H1 (cell line): ENCODE measurements around the gene PDZD2. TPM values are rescaled to one million over a fixed set of nuclear protein-coding genes. Genes with fewer than 3 reads are reported as not detected.
A peak's percentile ranks its signal among the peaks of the same experiment; 100 is the strongest.

Experiments used
- CTCF ChIA-PET: fragments of 300-600 bp; sonication (Branson Sonifier 250); formaldehyde crosslinking; loops from one replicate; lab custom pipeline; 2021; ENCODE audit not compliant: partially characterized antibody; lab: Charles Lee
- POLR2A ChIA-PET: fragments of 300-600 bp; sonication (Branson Sonifier 250); formaldehyde crosslinking; loops from one replicate; lab custom pipeline; 2021; ENCODE audit warnings: inconsistent platforms; ENCODE audit not compliant: partially characterized antibody; lab: Charles Lee
- DNase-seq, 2 experiments: peaks; one replicate each; pipeline versions ENCODE4 v3.0.0 to v3.0.0-alpha.2; 2010 to 2022; ENCODE audit warnings: low spot score in 2 of 2, low read depth in 1 of 2, mixed read lengths in 1 of 2
- FAIRE-seq: peaks from 2 replicates; lab custom pipeline; 2011; peaks lifted over from hg19 to GRCh38; lab: Jason Lieb, UNC
- H2AFZ ChIP-seq: 2 replicates; pipeline ENCODE4 v1.8.1; 2012; ENCODE audit warnings: low read length, inconsistent platforms
- H2AK5ac ChIP-seq: 2 replicates; pipeline ENCODE4 v1.6.1; 2013; ENCODE audit warnings: low read depth, low read length
- H2BK120ac ChIP-seq: replicated peaks from 2 replicates; pipeline ENCODE3; 2013; ENCODE audit warnings: low read depth, low read length, inconsistent platforms
- H2BK12ac ChIP-seq: 2 replicates; pipeline ENCODE4 v1.6.1; 2013; ENCODE audit warnings: low read depth, low read length
- H2BK15ac ChIP-seq: 2 replicates; pipeline ENCODE4 v1.6.1; 2013; ENCODE audit warnings: low read length
- H2BK20ac ChIP-seq: 2 replicates; pipeline ENCODE4 v1.6.1; 2013; ENCODE audit warnings: low read length
- H2BK5ac ChIP-seq: 2 replicates; pipeline ENCODE4 v1.6.1; 2013; ENCODE audit warnings: low read depth, low read length
- H3K14ac ChIP-seq: 2 replicates; pipeline ENCODE4 v1.6.1; 2013; ENCODE audit warnings: inconsistent platforms; ENCODE audit not compliant: insufficient read length
- H3K18ac ChIP-seq: 2 replicates; pipeline ENCODE4 v1.6.1; 2013; ENCODE audit warnings: low read length; ENCODE audit errors: extremely low read depth
- H3K23ac ChIP-seq: 2 replicates; pipeline ENCODE4 v1.6.1; 2013; ENCODE audit warnings: inconsistent platforms; ENCODE audit not compliant: insufficient read length
- H3K23me2 ChIP-seq: 2 replicates; pipeline ENCODE4 v1.6.1; 2013; ENCODE audit warnings: low read depth, low read length
- H3K27ac ChIP-seq: 2 replicates; pipeline ENCODE4 v1.6.1; 2011; ENCODE audit warnings: low read depth, low read length, inconsistent platforms
- H3K27me3 ChIP-seq, 4 experiments: replicated peaks in 1 of 4; 1 replicate in 1 of 4; 2 replicates in 3 of 4; pipeline versions ENCODE4 v1.6.1 to v1.8.1; 2011 to 2013; ENCODE audit warnings: low read length in 3 of 4, mild to moderate bottlenecking in 3 of 4, inconsistent platforms in 2 of 4, mixed read lengths in 2 of 4, moderate library complexity in 1 of 4; ENCODE audit not compliant: control insufficient read depth in 3 of 4, insufficient read depth in 3 of 4; ENCODE audit errors: extremely low read depth in 1 of 4
- H3K36me3 ChIP-seq, 4 experiments: 2 replicates each; pipeline versions ENCODE4 v1.6.1 to v1.8.1; 2011 to 2013; ENCODE audit warnings: mild to moderate bottlenecking in 4 of 4, low read length in 3 of 4, moderate library complexity in 2 of 4, control low read depth in 1 of 4, inconsistent platforms in 1 of 4; ENCODE audit not compliant: insufficient read depth in 4 of 4, control insufficient read depth in 2 of 4
- H3K4ac ChIP-seq: replicated peaks from 2 replicates; pipeline ENCODE3; 2013; ENCODE audit warnings: low read length, low read depth, mixed read lengths, inconsistent platforms; ENCODE audit not compliant: insufficient read length
- H3K4me1 ChIP-seq, 4 experiments: replicated peaks in 1 of 4; 1 replicate in 1 of 4; 2 replicates in 3 of 4; pipeline versions ENCODE4 v1.6.1 to v1.8.1; 2011 to 2013; ENCODE audit warnings: low read length in 3 of 4, inconsistent platforms in 2 of 4, mixed read lengths in 1 of 4; ENCODE audit not compliant: insufficient read depth in 4 of 4, control insufficient read depth in 3 of 4
- H3K4me2 ChIP-seq, 2 experiments: 2 replicates each; pipeline versions ENCODE4 v1.6.1 to v1.8.1; 2011 to 2013; ENCODE audit warnings: low read depth in 2 of 2, low read length in 2 of 2, control low read depth in 1 of 2, inconsistent platforms in 1 of 2, mild to moderate bottlenecking in 1 of 2; ENCODE audit not compliant: insufficient read depth in 1 of 2
- H3K4me3 ChIP-seq, 4 experiments: fragments of 200-600, 300-600 bp in 1 of 4; sonication (generic), shearing (Covaris generic), sonication (Bioruptor Twin) in 1 of 4; 2 replicates each; pipeline versions ENCODE4 v1.5.1 to v1.8.1; 2011 to 2016; ENCODE audit warnings: low read length in 4 of 4, low read depth in 3 of 4, control low read depth in 2 of 4, inconsistent platforms in 2 of 4, mild to moderate bottlenecking in 2 of 4, mixed read lengths in 1 of 4, moderate library complexity in 1 of 4; ENCODE audit not compliant: insufficient read depth in 2 of 4; ENCODE audit errors: extremely low read depth in 1 of 4
- H3K56ac ChIP-seq: replicated peaks from 2 replicates; pipeline ENCODE3; 2013; ENCODE audit warnings: low read depth, mild to moderate bottlenecking, mixed read lengths, low read length, inconsistent platforms; ENCODE audit not compliant: insufficient read length
- H3K79me1 ChIP-seq: 2 replicates; pipeline ENCODE4 v1.6.1; 2013; ENCODE audit warnings: low read depth, low read length, control low read depth
- H3K79me2 ChIP-seq, 2 experiments: 2 replicates each; pipeline versions ENCODE4 v1.6.1 to v1.8.1; 2012 to 2013; ENCODE audit warnings: low read length in 2 of 2, mild to moderate bottlenecking in 2 of 2, inconsistent platforms in 1 of 2; ENCODE audit not compliant: insufficient read depth in 2 of 2, control insufficient read depth in 1 of 2
- H3K9ac ChIP-seq, 4 experiments: replicated peaks in 1 of 4; 1 replicate in 1 of 4; 2 replicates in 3 of 4; pipeline versions ENCODE4 v1.6.1 to v1.8.1; 2011 to 2013; ENCODE audit warnings: low read depth in 3 of 4, low read length in 3 of 4, control low read depth in 2 of 4, mild to moderate bottlenecking in 2 of 4, moderate library complexity in 2 of 4, inconsistent platforms in 1 of 4; ENCODE audit errors: extremely low read depth in 1 of 4
- H3K9me3 ChIP-seq, 2 experiments: 2 replicates each; pipeline versions ENCODE4 v1.6.1 to v1.8.1; 2012 to 2013; ENCODE audit warnings: mild to moderate bottlenecking in 2 of 2, moderate library complexity in 2 of 2, control low read depth in 1 of 2, inconsistent platforms in 1 of 2, low read depth in 1 of 2, low read length in 1 of 2, mixed read lengths in 1 of 2; ENCODE audit not compliant: insufficient read depth in 2 of 2
- H4K20me1 ChIP-seq, 2 experiments: replicated peaks in 1 of 2; 2 replicates each; pipeline versions ENCODE3 to v1.8.1; 2011 to 2013; ENCODE audit warnings: inconsistent platforms in 2 of 2, low read length in 2 of 2, mild to moderate bottlenecking in 1 of 2; ENCODE audit not compliant: insufficient read depth in 2 of 2, control insufficient read depth in 1 of 2
- H4K5ac ChIP-seq: 2 replicates; pipeline ENCODE4 v1.6.1; 2013; ENCODE audit warnings: low read length, low read depth, mixed read lengths, inconsistent platforms; ENCODE audit not compliant: insufficient read length
- H4K8ac ChIP-seq: 2 replicates; pipeline ENCODE4 v1.8.0; 2013; ENCODE audit warnings: mild to moderate bottlenecking, moderate library complexity, low read length, inconsistent platforms; ENCODE audit not compliant: insufficient read depth; ENCODE audit errors: extremely low read depth
- H4K91ac ChIP-seq: replicated peaks from 2 replicates; pipeline ENCODE3; 2013; ENCODE audit warnings: low read length, mixed read lengths, inconsistent platforms; ENCODE audit not compliant: insufficient read length
- KDM5A ChIP-seq: fragments of 200-600 bp; IDR thresholded peaks from 2 replicates; pipeline ENCODE4 v1.7.1; 2012; ENCODE audit warnings: mild to moderate bottlenecking, low read length, inconsistent platforms, mixed read lengths
- TCF12 ChIP-seq: IDR thresholded peaks from 2 replicates; pipeline ENCODE4 v1.6.1; 2011; ENCODE audit warnings: low read depth, mild to moderate bottlenecking, low read length
- WGBS, 2 experiments: shearing (Covaris generic) in 1 of 2; methylation state at CpG; one replicate each; pipeline versions ENCODE4 v1.1.6 to v1.1.7; 2013 to 2015; ENCODE audit warnings: low lambda C conversion rate in 2 of 2, mixed read lengths in 2 of 2, inconsistent platforms in 1 of 2, low coverage in 1 of 2, missing lambda C conversion rate in 1 of 2; ENCODE audit not compliant: insufficient replicate concordance in 2 of 2, insufficient coverage in 1 of 2, insufficient read length in 1 of 2; ENCODE audit errors: extremely low coverage in 1 of 2, missing lambda C conversion rate in 1 of 2; 5-methylcytosine and 5-hydroxymethylcytosine counted together
- polyA plus RNA-seq, 7 experiments: library from polyadenylated mRNA; depleted of rRNA in 3 of 7; stranded (reverse) in 5 of 7; unstranded in 2 of 7; fragments of >200 nt in 5 of 7; fragments of 200-250 nt in 2 of 7; gene quantifications; 1 replicate in 5 of 7; 2 replicates in 1 of 7; 4 replicates in 1 of 7; pipeline versions ENCODE4 v1.2.1 to v1.2.3, GENCODE V29; 2011 to 2013; ENCODE audit warnings: missing spikeins in 2 of 7, mixed read lengths in 2 of 7
- total RNA-seq: library from RNA; stranded (reverse); fragmentation: NEBNext Ultra II Directional; extraction: Animal tissue kit (Norgen Biotek cat#: 25700); gene quantifications from 2 replicates; pipeline ENCODE4 v1.2.1, GENCODE V29; 2021

PDZD2 gene
- total and polyA plus RNA-seq, 2 of the 8 experiments (the other 6 are each of a cell fraction or from before 2014, with no cell fraction given): 1.2 to 6.8 TPM

DNA sequence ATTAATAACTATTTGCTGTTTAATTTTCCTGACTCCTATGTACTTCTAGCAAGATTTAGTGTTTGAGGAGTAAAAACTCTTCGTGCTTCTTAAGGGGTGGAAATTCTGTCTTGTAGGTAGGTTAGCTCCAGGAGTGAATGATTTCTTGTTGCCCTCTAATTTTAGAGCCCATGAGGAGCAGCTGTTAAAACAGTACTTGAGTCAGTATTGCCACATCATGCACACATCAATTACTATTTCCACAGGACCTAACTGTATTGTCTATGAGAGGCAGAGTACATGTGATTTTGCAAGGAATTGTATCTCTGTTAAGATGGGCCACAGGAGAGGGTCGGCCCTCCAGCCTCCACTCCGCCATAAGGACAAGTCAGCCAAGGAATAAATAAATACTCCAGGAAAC is 91.2 kb downstream of the PDZD2 start:
- Histone ChIP-seq H2BK120ac (no peak overlapping the region), H3K9me3 (no peaks in the 10 kb centered on the region), H2BK15ac (no peak overlapping the region), H3K4ac (no peak overlapping the region), H2BK12ac (peak overlapping the region; percentile 32; the same call in 1 of the 2 replicates), H3K4me2 (0 out of 4 replicates have a peak overlapping the region, but pooled peaks of 1 of the 2 experiments have one; percentile 45), H3K27ac (no peak overlapping the region), H3K9ac (no peak overlapping the region), H3K36me3 (no peaks in the 10 kb centered on the region), H4K91ac (no peak overlapping the region), H4K20me1 (no peaks in the 10 kb centered on the region), H3K4me1 (peaks cover 4 to 19% (median 14%) of the 10 kb centered on the region in 4 experiments; a peak in 6 of 7 replicates), H2AK5ac (no peak overlapping the region), H3K79me1 (no peaks in the 10 kb centered on the region), H4K8ac (no peak overlapping the region), H3K23me2 (no peaks in the 10 kb centered on the region), H2BK5ac (peak overlapping the region; percentile 64; the same call in 1 of the 2 replicates), H2AFZ (no peak overlapping the region), H4K5ac (no peak overlapping the region), H2BK20ac (no peak overlapping the region), H3K27me3 (no peaks in the 10 kb centered on the region)
- FAIRE-seq (no peak), DNase-seq (no peak)
- ChIA-PET POLR2A (interaction anchor here (1.5 kb wide), 1 partner anchor 14 kb away, joined by 4 read pairs; no protein-coding TSS in a partner anchor), CTCF (interaction anchor here (1.4 kb wide), 1 partner anchor 11 kb away, joined by 4 read pairs; no protein-coding TSS in a partner anchor)
- WGBS, 2 experiments: 77% methylated on average over 3 of the region's 3 CpGs; no CpG with 5 or more reads in 1 of the 2 experiments
- TF ChIP-seq TCF12 (no peak), KDM5A (no peak)
- TF ChIP-seq, all 59 proteins: peak for 0
- no peak overlapping the region for H3K23ac ChIP-seq
- H3K18ac ChIP-seq: 0 out of 2 replicates have a peak overlapping the region, but pooled peaks have one; percentile 2
- no peak overlapping the region for H3K56ac ChIP-seq
- H3K14ac ChIP-seq: no peak overlapping the region
- no peak overlapping the region for H3K4me3 ChIP-seq
- H3K79me2 ChIP-seq: no peaks in the 10 kb centered on the region
